HUES48 (cell line): ENCODE measurements around the gene ATL1.
"Not testable (repeated sequence)": the region's sequence is repeated elsewhere in the genome, so short reads cannot be mapped to it uniquely, and the experiment has no call there.

Experiments
- H3K27ac ChIP-seq: one replicate; pipeline ENCODE4 v1.7.0; 2013; ENCODE audit warnings: low read depth, low read length, inconsistent platforms
- H3K27me3 ChIP-seq: 2 replicates; pipeline ENCODE4 v1.6.1; 2013; ENCODE audit warnings: mild to moderate bottlenecking, low read length; ENCODE audit not compliant: control insufficient read depth, insufficient read depth
- H3K36me3 ChIP-seq: 2 replicates; pipeline ENCODE4 v1.6.1; 2013; ENCODE audit warnings: low read length; ENCODE audit not compliant: control insufficient read depth, insufficient read depth
- H3K4me1 ChIP-seq: 2 replicates; pipeline ENCODE4 v1.6.1; 2013; ENCODE audit warnings: mild to moderate bottlenecking, low read length; ENCODE audit not compliant: control insufficient read depth, insufficient read depth
- H3K4me3 ChIP-seq: 2 replicates; pipeline ENCODE4 v1.5.1; 2013; ENCODE audit warnings: mild to moderate bottlenecking, low read depth, low read length
- H3K9ac ChIP-seq: 2 replicates; pipeline ENCODE4 v1.6.1; 2013; ENCODE audit warnings: mild to moderate bottlenecking, low read depth, low read length, moderate library complexity
- H3K9me3 ChIP-seq: 2 replicates; pipeline ENCODE4 v1.6.1; 2013; ENCODE audit warnings: low read length; ENCODE audit not compliant: control insufficient read depth, insufficient read depth

The ATL1 gene

DNA sequence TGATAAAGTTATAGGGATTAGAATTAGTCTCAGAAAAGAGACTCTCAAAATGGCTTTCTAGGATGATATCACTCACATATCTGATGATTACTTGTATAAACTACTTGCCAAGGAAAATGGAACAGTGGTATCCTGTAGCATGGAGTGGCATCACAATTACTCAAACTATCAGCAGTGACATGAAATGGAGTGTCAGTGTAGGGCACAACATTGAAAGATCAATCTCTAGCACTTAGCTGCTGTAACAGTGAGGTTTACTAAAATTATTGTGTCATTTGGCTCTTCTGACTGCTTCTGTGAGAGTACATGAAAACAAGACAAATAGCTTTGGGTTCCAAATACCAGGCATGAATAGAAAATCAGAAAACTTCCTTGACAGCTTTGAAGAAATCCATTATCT is 20.9 kb upstream of the ATL1 start:
- Histone ChIP-seq H3K9ac (no peak overlapping the region), H3K27ac (no peak overlapping the region), H3K27me3 (no peaks in the 10 kb centered on the region), H3K4me3 (no peak overlapping the region), H3K9me3 (no peaks in the 10 kb centered on the region), H3K36me3 (no peaks in the 10 kb centered on the region), H3K4me1 (no peaks in the 10 kb centered on the region)

DNA sequence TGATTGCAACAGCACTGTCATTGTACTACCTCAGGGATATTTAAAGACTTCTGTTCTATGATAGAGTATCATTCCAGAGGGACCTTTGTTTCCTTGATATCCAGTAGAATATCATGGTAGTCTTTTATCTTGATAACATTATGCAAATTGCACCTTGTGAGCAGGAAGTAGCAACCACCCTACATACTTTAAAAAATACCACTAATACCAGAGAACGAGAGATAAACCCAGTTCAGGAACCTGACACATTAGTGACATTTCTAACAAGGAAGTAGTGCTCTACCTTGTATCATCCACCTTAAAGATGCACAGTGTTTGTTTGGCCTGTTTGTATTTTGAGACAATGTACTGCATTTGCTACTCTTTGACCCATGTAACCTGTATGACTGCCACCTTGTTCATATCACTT is 18.8 kb upstream of the ATL1 start:
- no peaks in the 10 kb centered on the region for H3K4me1 ChIP-seq
- no peak overlapping the region for H3K27ac ChIP-seq
- no peak overlapping the region for H3K4me3 ChIP-seq
- no peaks in the 10 kb centered on the region for H3K9me3 ChIP-seq
- no peaks in the 10 kb centered on the region for H3K36me3 ChIP-seq
- no peak overlapping the region for H3K9ac ChIP-seq
- H3K27me3 ChIP-seq, result no peaks in the 10 kb centered on the region

DNA sequence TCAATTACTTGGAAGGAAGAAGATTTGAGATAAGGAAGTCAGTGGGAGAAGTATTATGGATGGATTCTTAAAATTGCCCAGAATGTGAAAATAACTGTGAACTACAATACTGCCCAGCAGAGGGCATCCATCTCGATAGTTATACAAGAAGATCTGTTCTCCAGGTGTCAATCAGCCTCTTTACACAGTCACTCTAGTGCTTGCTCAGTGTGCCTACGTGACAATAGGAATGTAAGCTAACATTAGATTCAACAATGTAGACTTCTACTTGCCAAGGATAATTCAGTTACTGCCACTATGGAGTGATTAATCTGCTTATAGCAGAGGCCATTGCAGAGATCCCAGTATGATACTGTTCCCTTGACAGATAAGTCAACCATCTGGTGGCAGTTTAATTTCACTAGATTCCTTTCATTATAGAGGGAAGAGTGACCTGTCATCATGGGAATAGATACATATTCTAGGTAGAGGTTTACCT is 17.0 kb upstream of the ATL1 start:
- H3K27ac ChIP-seq, result no peak overlapping the region
- H3K27me3 ChIP-seq, result no peaks in the 10 kb centered on the region
- no peak overlapping the region for H3K9ac ChIP-seq
- no peaks in the 10 kb centered on the region for H3K36me3 ChIP-seq
- H3K4me3 ChIP-seq, result no peak overlapping the region
- H3K4me1 ChIP-seq, result no peaks in the 10 kb centered on the region
- no peaks in the 10 kb centered on the region for H3K9me3 ChIP-seq

DNA sequence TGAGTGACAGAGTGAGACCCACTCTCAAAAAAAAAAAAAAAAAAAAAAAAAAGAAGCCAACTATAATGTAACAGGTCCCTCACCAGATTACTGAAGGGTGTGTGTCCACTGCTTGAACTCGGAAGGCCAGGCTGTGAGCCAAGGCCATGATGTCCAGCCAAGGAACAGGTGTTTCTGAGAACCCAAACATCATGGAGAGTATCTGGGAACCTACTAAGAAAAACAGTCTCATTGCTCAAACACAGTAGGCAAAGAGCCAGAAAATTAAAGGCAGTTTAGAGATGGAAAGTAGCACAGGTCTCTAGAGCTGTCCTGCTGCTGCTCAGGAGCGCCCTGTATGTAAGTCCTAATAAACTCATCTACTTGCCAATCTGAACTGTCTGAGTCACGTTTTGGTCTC is 15.0 kb upstream of the ATL1 start:
- H3K4me1 ChIP-seq, result no peaks in the 10 kb centered on the region
- H3K9me3 ChIP-seq, result no peaks in the 10 kb centered on the region
- H3K27ac ChIP-seq, result no peak overlapping the region
- H3K9ac ChIP-seq, result no peak overlapping the region
- H3K27me3 ChIP-seq, result no peaks in the 10 kb centered on the region
- H3K4me3 ChIP-seq, result no peak overlapping the region
- H3K36me3 ChIP-seq, result no peaks in the 10 kb centered on the region

DNA sequence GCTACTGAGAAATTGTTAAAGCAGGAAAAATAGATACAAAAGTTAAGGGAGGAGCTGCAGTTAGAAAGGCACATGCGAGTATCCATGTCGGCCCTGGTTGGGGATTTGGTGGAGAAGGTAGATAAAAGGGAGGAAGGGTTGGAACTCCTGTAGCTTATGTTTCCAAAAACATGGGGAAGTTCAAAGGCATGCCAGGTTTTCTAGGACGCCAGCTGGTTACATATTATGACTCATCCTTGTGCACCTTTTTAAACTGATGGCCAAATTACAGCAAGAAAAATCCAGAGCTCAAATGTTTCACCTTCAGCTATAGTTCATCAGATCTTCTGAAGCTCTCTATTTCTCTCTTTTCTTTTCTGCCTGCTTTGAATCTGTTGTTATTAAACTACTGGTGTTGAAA is 14.3 kb upstream of the ATL1 start:
- Histone ChIP-seq H3K27ac (no peak overlapping the region), H3K9me3 (0 out of 2 replicates have a peak, but pooled peaks cover 2% of the 10 kb centered on the region), H3K4me3 (no peak overlapping the region)

DNA sequence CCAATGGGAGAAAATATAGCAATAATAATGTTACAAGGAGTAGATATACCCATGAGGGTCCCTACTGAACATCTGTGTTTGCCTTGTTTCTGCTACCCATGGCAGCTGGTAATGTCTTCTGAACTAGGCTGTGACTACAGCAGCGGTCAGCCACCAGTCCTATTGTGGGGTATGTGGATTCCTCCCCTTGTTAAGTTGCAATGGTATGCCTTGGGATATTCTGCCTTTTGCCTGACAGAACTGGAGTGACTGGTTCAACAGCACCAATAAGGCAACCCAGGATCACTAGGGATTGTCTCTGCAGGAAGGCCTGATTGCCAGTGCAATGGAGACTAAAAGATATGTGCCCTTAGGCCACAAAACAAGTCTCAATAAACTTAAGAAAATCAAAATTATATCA is 9.7 kb upstream of the ATL1 start:
- no peaks in the 10 kb centered on the region for H3K36me3 ChIP-seq
- no peaks in the 10 kb centered on the region for H3K4me1 ChIP-seq
- H3K27me3 ChIP-seq, result no peaks in the 10 kb centered on the region
- H3K4me3 ChIP-seq, result no peak overlapping the region
- no peak overlapping the region for H3K9ac ChIP-seq
- H3K9me3 ChIP-seq, result 0 out of 2 replicates have a peak, but pooled peaks cover 2% of the 10 kb centered on the region
- H3K27ac ChIP-seq, result no peak overlapping the region

More for the DNA sequence above, 14.3 kb upstream of the ATL1 start:
- no peaks in the 10 kb centered on the region for H3K36me3 ChIP-seq
- no peaks in the 10 kb centered on the region for H3K4me1 ChIP-seq
- no peak overlapping the region for H3K9ac ChIP-seq
- no peaks in the 10 kb centered on the region for H3K27me3 ChIP-seq

DNA sequence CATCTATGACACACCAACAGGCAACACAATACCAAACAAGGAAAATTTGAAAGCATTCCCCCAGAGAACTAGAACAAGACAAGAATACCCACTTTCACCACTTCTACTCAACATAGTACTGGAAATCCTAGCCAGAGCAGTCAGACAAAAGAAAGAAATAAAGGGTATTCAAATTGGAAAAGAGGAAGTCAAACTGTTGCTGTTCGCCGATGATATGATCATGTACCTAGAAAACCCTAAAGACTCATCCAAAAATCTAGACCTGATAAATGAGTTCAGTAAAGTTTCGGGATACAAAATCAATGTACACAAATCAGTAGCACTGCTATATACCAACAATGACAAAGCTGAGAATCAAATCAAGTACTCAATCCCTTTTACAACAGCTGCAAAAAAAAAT is 8.1 kb upstream of the ATL1 start:
- Histone ChIP-seq H3K27ac (no peak overlapping the region), H3K4me3 (no peak overlapping the region), H3K9me3 (0 out of 2 replicates have a peak, but pooled peaks cover 2% of the 10 kb centered on the region), H3K4me1 (no peaks in the 10 kb centered on the region), H3K27me3 (no peaks in the 10 kb centered on the region), H3K9ac (no peak overlapping the region), H3K36me3 (no peaks in the 10 kb centered on the region)

DNA sequence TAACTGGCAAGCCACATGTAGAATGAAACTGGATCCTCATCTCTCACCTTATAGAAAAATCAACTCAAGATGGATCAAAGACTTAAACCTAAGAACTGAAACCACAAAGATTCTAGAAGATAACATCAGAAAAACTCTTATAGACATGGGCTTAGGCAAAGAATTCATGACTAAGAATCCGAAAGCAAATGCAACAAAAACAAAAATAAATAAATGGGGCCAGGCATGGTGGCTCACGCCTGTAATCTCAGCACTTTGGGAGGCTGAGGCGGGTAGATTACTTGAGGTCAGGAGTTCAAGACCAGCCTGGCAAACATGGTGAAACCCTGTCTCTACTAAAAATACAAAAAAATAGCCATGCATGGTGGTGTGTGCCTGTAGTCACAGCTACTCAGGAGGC is 7.1 kb upstream of the ATL1 start:
- H3K36me3 ChIP-seq, H3K9me3 ChIP-seq, H3K27ac ChIP-seq, H3K9ac ChIP-seq, H3K27me3 ChIP-seq, H3K4me3 ChIP-seq, H3K4me1 ChIP-seq: not testable (repeated sequence)

DNA sequence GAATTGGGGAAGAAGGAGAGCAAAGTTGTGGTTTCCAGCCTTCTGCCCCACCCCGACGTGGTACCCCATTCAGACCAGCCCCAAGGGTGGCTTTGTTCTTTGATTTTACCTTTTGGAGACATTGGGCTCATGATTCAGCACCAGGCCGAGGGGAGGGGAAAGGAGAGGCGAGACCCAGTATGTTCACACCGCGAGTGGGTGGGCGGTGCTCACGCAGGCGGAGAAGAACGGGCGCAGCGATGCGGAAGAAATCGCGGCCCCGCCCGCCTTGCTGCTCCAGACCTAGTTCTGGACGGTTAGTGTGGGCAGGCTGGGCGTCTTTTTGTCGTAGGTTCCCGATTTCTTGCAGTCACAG is 963 bp downstream of the ATL1 start:
- Histone ChIP-seq H3K36me3 (no peaks in the 10 kb centered on the region), H3K27me3 (peaks cover 32% of the 10 kb centered on the region), H3K27ac (peak overlapping the region; percentile 38), H3K4me3 (peak overlapping the region; percentile 80), H3K9me3 (no peaks in the 10 kb centered on the region), H3K4me1 (peaks cover 8% of the 10 kb centered on the region; the same call in 1 of the 2 replicates), H3K9ac (peak overlapping the region; percentile 74)

DNA sequence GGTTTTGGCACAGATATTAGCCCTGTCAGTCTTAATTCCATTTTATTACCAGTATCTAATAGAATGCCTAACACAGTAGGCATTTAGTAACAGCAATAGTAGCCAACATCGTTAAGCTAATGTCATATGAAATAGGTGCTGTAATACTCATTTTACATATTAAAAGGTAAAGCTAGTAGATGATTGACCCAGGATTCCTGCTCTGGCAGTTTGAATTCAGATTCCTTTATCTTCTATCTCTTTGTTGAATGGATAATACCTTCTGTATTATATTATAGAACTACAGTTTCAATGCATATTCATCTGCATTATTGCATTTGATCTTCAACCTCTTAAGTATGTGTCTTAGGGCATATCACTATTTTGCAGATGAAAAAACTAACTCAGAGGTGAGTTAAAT is 2.9 kb downstream of the ATL1 start:
- no peak overlapping the region for H3K27ac ChIP-seq
- H3K9ac ChIP-seq, result no peak overlapping the region
- H3K9me3 ChIP-seq, result no peaks in the 10 kb centered on the region
- H3K36me3 ChIP-seq, result no peaks in the 10 kb centered on the region
- H3K27me3 ChIP-seq, result peaks cover 29% of the 10 kb centered on the region
- peaks cover 8% of the 10 kb centered on the region; the same call in 1 of the 2 replicates for H3K4me1 ChIP-seq
- no peak overlapping the region for H3K4me3 ChIP-seq

DNA sequence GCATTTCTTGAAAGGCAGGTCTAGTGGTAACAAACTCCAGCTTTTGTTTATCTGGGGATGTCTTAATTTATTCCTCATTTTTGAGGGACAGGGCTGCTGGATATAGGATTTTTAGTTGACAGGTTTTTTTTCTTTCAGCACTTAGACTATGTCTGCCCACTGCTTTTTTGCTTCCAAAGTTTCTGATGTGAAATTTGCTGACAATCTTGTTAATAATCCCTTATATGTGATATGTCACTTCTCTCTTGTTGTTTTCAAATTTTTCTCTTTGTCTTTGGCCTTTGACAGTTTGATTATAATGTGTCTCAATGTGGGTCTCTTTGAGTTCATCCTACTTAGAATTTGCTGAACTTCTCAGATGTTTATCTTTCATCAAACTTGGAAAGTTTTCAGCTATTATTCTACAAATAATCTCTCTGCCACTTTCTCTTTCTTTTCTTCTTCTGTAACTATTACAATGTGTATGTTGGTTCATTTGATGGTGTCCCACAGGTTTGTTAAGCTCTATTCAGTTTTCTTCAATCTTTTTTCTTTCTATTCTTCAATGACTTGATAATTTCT is 9.8 kb downstream of the ATL1 start:
- Histone ChIP-seq H3K27ac (no peak overlapping the region), H3K4me1 (no peaks in the 10 kb centered on the region), H3K27me3 (no peaks in the 10 kb centered on the region), H3K9ac (no peak overlapping the region), H3K36me3 (no peaks in the 10 kb centered on the region), H3K4me3 (no peak overlapping the region), H3K9me3 (no peaks in the 10 kb centered on the region; the same call in 1 of the 2 replicates)
